COLO829 (cell line): ENCODE measurements around the gene GADD45GIP1.
"Not testable (repeated sequence)": the region's sequence is repeated elsewhere in the genome, so short reads cannot be mapped to it uniquely, and the experiment has no call there.

Experiments used
- DNase-seq: peaks from one replicate; pipeline ENCODE4 v3.0.0; 2012; ENCODE audit warnings: low spot score

GADD45GIP1 gene

DNA sequence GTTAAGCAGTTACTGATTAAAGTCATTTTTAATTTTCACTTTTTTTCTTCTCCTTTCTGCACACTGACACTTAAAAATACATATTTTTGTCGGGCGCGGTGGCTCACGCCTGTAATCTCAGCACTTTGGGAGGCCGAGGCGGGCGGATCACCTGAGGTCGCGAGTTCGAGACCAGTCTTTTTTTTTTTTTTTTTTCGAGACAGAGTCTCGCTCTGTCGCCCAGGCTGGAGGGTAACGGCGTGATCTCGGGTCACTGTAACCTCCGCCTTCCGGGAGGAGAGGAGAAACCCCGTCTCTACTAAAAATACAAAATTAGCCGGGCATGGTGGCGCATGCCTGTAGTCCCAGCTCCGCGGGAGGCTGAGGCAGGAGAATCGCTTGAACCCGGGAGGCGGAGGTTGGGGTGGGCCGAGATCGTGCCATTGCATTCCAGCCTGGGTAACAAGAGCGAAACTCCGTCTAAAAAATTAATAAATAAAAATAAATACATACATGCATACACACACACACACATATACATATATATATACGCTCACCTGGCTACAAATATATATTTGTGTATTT lies 448 bp upstream of the GADD45GIP1 start:
- not testable (repeated sequence) for DNase-seq

DNA sequence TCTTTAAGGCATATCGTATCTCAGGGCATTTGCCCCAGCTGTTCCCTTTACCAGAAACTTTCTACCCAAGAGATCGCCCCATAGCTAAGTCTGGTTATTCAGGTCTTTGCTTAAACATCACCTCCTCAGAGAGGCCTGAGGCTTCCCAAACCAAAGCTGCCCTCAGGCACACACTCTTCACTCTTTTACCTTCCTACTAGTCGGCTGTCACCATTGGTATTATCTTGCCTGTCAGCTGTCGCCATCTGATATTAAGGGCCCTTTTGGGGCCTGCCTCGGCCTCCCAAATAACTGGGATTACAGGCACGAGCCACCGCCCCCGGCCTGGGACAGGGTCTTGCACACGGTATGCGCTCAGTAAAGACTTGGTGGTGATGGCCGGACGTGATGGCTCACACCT lies 1.0 kb downstream of the GADD45GIP1 start:
- no peak for DNase-seq

DNA sequence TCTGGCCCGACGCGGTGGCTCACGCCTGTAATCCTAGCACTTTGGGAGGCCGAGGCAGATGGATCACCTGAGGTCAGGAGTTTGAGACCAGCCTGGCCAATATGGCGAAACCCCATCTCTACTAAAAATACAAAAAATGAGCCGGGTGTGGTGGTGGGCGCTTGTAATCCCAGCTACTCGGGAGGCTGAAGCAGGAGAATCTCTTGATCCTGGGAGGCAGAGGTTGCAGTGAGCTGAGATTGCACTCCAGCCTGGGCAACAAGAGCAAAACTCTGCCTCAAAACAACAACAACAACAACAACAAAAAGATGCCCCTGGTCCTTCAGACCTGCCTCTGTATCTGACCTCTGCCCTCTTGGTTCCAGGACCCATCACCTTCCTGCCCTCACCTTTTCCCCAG lies 1.4 kb downstream of the GADD45GIP1 start:
- DNase-seq, result not testable (repeated sequence)

DNA sequence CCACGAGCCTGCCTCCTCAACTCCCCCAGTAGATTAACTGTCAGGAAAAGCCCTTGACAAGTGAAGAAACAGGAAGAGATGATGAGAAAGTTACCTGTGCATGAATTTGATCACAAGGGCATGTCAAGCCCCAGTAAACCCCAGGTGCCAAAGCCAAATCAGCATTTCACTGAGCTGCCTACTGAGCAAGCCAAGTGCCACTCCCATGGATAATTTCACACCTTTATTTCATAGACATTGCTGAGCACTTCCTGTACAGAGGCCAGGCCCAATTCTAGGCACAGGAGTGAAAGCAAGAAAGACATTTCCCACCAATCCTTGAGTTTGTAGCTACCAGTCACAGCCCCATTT lies 2.4 kb downstream of the GADD45GIP1 start:
- no peak for DNase-seq

DNA sequence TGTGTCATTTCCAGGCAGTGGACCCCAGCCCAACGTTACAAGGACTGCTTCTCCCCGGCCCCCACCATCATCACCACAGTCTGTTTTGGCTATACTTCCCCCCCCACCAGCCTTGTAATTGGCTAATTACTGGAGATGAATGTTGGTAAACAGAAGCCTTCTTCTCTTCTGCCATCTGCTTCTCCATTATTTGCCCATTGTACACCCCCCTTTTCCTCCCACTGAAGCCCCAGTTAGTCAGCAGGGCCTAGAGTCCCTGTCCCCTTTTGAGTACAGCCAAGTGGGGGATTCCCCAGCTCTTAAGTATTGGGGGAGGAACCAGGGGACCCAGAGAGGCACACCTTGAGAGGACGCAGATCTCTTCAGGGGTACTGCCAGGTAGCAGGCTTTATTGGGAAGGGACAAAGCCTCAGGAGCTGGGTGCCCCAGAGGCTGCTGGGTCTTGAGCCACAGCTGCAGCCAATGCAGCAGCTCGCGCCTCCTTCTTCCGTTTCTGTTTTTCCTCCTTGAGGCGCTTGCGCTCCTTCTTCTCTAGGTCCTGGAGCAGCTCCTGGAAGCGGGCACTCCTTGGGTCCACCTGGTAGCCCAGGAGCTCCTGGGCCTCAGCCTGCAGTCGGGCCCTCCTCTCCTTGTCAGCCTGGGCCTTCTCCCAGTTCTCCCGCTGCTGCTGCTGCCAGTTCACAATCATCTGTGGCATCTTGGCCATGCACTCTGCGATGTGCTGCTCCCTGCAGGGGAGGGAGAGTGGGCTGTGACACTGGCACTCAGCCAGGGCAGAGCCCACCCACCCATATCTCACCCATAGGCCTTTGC lies 3.0 kb downstream of the GADD45GIP1 start:
- no peak for DNase-seq

DNA sequence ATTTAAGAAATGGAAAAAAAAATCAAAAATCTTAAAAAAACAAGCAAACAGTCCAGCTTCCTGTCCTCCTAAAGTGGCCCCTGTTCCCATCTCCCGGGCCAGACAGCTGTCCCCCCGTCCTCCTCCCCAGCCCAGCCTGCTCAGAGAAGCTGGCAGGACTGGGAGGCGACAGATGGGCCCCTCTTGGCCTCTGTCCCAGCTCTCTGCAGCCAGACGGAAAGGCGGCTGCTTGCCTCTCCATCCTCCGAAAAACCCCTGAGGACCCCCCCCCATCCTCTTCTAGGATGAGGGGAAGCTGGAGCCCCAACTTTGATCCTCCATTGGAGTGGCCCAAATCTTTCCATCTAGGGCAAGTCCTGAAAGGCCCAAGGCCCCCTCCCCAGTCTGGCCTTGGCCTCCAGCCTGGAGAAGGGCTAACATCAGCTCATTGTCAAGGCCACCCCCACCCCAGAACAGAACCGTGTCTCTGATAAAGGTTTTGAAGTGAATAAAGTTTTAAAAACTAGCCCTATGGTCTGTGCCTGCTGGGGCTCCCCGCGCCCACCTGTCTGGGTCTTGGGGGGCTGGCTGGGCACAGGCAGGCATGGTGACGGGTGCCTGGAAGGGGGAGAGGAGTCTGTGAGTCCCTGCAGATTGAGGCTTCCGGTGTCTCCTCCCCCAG lies 3.8 kb downstream of the GADD45GIP1 start:
- no peak for DNase-seq

DNA sequence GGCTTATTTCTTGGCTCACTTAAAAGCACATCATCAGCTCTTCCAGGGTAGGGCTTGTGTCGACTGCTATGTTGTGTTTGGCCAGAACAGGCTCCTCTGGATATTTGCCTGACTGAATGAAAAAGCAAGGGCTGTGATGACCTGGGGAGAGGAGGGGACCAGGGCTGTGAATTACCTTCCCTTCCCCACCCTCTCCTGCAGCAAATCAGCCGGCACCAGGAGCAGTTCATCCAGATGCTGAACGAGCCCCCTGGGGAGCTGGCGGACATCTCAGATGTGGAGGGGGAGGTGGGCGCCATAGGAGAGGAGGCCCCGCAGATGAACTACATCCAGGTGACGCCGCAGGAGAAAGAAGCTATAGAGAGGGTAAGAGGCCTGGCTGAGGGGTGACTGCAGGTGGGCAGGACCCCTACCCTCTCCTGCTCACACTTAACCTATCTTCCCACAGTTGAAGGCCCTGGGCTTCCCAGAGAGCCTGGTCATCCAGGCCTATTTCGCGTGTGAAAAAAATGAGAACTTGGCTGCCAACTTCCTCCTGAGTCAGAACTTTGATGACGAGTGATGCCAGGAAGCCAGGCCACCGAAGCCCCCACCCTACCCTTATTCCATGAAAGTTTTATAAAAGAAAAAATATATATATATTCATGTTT lies 4.4 kb downstream of the GADD45GIP1 start:
- DNase-seq, result no peak

DNA sequence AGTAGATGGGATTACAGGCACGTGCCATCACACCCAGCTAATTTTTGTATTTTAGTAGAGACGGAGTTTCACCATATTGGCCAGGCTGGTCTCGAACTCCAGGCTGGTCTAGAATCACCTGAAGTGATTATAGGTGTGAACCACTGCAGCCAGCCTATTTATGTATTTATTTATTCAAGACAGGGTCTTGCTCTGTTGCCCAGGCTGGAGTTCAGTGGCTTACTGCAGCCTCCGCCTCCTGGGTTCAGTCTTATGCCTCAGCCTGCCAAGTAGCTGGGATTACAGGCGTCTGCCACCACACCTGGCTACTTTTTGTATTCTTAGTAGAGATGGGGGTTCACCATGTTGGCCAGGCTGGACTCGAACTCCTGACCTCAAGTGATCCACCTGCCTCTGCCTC lies 5.0 kb downstream of the GADD45GIP1 start:
- DNase-seq, result not testable (repeated sequence)

DNA sequence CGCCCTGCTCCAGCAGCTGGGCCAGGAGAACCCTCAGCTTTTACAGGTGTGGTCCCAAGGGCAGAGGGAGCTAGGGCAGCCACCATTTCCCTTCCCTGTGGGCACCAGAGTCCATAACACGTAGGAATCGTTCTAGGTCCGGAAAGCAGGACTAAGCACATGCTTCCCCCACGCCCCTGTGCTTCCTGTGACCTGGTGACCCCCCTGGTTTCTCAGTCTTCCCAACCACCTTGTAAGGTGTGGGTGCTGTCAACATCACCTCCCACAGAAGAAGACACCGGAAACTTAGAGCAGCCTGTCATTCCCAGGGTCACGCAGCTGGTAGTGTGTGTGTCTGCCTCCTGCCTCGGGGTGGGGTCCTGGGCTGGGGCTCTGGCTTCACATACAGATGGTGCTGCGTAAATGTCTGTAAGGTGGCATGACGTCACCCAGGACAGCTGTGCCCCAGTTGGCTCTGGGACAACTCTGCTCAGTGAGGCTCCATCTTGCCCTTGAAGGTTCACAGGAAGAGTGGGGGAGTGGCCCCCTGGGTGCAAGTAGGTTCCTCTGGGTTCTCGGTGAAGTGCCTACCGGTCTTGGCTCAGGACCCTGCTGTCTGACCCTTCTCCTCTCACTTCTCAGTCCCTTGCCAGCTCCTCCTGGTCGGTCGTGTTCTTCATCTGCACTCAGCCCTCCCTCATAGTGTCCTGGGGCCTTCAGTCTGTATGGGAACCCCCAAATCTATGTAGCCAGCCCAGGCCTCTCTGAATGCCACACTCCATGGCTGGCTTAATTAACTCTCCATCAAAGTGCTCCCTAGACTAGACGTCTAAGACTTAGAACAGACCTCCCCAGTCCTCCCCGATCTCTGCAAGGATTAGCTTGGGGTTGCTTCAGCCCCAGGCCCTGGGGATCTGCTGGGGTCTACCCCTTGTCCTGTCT lies 7.4 kb downstream of the GADD45GIP1 start:
- no peak for DNase-seq

DNA sequence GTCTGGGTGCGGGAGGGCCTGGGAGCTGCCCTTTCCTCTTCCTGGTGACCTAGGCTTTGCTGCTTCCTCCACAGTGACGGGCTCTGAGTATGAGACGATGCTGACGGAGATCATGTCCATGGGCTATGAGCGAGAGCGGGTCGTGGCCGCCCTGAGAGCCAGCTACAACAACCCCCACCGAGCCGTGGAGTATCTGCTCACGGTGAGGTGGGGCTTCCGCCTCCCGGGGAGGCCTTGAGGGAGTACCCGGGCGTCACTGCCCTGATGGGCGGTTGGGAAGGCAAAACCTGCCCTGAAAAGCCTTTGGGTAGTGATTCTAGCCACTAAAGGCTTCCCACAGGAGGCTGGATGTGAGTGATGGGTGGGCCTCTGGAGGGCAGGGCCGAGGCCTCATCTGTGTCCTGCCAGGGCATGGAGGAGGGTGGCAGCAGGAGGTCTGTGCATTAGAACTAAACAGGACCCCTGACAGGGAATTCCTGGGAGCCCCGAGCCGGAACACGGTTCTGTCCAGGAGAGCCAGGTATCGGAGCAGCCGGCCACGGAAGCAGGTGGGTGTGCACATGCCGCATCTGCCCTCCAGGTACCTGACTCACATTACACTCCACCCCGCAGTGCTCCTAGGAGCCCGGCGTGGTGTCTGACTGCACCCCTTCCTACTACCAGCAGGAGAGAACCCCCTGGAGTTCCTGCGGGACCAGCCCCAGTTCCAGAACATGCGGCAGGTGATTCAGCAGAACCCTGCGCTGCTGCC lies 8.2 kb downstream of the GADD45GIP1 start:
- DNase-seq, result no peak

DNA sequence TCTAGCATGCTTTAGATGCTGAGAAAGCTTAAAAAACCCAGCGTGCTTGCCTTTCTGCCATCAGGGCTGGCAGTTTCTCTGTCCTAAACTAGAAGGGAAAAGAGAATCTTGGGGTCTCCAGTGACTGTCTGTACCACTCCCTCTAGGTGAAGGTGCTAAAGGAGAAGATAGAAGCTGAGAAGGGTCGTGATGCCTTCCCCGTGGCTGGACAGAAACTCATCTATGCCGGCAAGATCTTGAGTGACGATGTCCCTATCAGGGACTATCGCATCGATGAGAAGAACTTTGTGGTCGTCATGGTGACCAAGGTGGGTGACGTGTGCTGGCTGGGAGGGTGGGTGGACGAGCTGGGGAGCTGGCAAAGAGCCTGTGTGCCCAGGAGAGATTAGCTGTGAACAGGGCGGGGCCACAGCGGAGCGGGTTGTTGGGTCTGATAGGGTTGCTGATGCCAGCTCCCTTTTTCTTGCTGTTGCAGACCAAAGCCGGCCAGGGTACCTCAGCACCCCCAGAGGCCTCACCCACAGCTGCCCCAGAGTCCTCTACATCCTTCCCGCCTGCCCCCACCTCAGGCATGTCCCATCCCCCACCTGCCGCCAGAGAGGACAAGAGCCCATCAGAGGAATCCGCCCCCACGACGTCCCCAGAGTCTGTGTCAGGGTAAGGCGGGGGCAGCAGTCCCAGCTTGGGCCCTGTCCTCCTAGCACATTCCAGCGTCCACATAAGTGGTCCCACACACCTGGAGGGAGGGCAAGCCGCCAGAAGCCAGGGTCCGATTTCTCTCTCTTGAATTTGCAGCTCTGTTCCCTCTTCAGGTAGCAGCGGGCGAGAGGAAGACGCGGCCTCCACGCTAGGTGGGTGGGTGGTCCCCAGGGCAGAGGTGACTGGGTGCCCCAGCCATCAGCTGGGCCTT lies 9.1 kb downstream of the GADD45GIP1 start:
- no peak for DNase-seq

DNA sequence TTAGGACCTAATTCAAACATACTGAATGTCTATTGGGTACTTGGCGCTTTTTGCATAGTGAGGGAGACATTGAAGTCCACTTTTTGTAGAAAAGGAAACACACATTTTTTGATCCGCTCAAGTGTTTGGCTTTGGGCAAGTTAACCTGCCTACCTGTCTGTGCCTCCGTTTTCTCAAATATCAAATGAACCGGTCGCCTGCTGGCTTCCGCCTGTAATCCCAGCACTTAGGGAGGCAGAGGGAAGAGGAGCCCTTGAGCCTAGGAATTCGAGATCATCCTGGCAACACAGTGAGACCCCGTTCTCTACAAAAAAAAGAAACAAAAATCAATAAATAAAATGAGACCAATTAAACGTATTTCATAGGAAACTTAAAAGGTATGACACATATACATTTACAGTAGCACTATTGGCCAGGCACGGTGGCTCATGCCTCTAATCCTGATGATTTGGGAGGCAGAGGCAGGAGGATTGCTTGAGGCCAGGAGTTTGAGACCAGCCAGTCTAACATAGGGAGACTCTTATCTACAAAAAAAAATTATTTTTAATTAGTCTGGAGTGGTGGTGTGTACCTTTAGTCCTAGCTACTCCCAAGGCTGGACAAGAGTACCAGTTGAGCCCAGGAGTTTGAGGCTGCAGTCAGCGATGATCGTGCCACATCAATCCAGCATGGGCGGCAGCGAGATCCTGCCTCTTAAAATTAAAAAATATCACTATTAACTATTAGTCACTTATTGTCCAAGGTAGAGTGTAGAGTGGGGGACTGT lies 10.1 kb downstream of the GADD45GIP1 start:
- DNase-seq, result no peak

DNA sequence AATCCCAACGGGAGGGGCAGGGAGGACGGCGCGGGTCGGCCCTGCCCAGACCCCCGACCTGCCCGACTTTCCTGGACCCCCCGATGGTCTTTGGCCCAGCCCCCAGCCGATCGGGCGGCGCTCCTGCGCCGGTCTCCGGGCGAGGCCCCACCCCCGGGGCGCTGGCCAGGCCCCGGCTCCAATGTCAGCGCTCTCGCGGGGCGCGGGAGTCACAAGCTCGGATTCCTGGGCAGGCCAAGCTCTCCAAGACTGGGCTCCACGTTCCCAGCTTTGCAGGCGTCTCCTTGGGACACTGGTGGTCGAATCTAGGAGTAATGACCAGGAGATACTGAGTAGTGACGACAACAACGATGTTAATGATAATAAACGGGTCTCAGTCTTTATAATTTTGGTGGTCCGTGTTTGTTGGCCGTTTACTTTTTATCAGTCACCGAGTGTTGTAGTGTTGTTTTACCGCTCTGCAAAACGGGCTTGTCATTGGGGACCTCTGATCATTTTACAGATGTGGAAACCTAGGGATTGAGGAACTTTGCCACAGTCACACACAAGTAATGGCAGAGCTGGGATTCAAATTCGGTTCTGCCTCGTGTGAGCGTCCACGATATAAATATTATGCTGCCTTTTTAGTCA lies 10.8 kb downstream of the GADD45GIP1 start:
- peak; percentile 50 for DNase-seq

DNA sequence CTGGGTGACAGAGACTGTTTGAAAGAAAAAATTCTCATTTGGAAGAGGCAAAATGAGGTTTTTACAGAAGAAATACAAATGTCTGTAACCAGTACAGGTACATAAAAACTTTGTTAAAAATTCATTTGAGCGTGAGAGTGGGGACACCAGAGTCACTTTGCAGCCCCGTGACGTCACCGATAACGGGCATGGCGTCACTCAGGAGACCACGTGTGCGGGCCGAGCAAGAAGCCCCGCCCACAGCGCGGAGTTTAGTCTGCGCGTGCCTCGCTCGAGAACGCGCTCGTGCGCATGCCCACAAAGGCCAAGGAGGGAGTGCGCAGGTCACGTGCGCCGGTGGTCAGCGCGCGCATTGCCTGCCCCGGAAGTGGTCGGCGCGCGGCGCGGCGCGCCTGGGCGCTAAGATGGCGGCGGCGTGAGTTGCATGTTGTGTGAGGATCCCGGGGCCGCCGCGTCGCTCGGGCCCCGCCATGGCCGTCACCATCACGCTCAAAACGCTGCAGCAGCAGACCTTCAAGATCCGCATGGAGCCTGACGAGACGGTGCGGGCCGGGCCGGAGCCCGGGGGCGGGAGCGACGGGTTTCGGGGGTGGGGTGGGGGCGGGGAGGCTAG lies 11.4 kb downstream of the GADD45GIP1 start, which contains the start of gene RAD23A:
TSS of gene RAD23A (plus strand) at position 384 of the 613 bp plus-strand sequence. CDS start at position 471, 87 bp downstream.
- DNase-seq, result peak; percentile 98

DNA sequence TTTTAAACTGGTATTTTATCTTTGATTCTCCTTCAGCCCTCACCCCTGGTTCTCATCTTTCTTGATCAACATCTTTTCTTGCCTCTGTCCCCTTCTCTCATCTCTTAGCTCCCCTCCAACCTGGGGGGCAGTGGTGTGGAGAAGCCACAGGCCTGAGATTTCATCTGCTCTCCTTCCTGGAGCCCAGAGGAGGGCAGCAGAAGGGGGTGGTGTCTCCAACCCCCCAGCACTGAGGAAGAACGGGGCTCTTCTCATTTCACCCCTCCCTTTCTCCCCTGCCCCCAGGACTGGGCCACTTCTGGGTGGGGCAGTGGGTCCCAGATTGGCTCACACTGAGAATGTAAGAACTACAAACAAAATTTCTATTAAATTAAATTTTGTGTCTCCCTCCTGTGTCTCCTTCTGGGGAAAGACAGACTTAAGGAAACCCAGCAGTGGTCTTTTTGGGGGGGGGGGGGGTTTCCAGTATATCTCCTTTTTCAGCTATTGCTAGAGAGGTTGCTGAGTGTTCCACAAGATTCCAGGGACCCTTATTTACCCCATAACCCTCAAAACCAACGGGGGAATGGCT lies 12.8 kb downstream of the GADD45GIP1 start:
- DNase-seq, result no peak

DNA sequence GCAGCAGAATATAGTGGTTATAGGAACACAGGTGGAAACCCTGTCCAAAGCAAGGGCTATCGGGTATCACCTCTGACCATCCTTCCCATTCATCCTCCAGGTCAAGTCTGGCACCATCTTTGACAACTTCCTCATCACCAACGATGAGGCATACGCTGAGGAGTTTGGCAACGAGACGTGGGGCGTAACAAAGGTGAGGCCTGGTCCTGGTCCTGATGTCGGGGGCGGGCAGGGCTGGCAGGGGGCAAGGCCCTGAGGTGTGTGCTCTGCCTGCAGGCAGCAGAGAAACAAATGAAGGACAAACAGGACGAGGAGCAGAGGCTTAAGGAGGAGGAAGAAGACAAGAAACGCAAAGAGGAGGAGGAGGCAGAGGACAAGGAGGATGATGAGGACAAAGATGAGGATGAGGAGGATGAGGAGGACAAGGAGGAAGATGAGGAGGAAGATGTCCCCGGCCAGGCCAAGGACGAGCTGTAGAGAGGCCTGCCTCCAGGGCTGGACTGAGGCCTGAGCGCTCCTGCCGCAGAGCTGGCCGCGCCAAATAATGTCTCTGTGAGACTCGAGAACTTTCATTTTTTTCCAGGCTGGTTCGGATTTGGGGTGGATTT lies 13.5 kb downstream of the GADD45GIP1 start:
- DNase-seq, result no peak

DNA sequence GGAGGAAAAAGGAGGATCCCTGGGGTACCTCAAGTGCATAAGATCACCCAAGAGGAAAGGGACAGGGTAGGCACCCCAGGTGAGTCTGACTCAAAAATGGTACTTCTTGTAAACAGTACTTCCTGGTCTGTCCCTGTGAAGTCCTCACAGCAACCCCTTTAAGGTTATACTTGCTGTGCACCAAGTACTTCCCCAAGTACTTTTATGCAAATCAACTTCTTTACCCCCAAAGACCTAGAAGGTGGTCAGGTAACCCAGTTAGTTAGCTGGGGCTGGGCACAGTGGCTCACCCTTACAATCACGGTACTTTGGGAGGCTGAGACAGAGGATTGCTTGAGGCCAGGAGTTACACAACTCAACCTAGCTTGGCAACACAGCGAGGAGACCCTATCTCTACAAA lies 16.1 kb downstream of the GADD45GIP1 start:
- no peak for DNase-seq
